T-helper 1 cell treated with Interleukin-12 subunit alpha and Interleukin-12 subunit beta and Interleukin-4 antibody, amounts not matched to agents 30 ng/mL and 1 ng/mL, for 36 hours (primary cell): ENCODE results near the gene MTIF3. TPM values are rescaled to one million over a fixed set of nuclear protein-coding genes. Genes with fewer than 3 reads are reported as not detected.

Experiments used
- intact Hi-C: fragments of 100-400 bp; cut with micrococcal nuclease; formaldehyde crosslinking; loops from one replicate; pipeline ENCODE4 v1.15.1; 2024
- total RNA-seq: library from RNA; stranded (reverse); gene quantifications from 2 replicates; pipeline ENCODE4 v1.2.3, GENCODE V29; 2022

The MTIF3 gene
- total RNA-seq, 1 donor from 2014 or later = 47.6 TPM

DNA sequence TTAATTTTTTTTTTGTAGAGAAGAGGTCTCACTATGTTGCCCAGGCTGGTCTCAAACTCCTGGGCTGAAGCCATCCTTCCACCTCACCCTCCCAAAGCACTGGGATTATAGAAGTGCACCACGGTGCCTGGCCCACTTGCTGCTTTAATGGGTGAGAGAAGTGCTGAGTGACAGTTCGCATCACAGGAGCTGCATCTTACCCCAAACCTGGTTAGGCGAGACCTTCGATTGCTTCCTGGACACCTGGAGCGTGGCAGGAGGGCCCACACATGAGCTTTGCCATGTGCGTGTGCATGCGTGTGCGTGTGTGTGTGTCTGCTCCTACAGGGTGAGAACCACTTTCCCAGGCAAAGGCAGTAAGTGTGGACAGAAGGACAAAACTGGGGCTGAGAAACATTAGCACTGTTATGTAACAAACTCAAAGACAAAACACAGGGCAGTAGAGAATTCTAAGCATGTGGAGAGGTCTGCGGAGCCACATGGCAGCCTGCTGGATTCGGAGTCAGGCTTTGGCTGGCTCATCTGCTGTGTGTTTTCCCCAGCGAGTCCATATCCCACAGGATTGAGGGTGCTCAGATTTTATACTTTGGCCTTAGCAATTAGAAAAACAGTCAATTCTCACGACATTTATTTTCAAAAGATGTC is 11.7 kb upstream of the MTIF3 start:
- intact Hi-C loops = no loop called here

DNA sequence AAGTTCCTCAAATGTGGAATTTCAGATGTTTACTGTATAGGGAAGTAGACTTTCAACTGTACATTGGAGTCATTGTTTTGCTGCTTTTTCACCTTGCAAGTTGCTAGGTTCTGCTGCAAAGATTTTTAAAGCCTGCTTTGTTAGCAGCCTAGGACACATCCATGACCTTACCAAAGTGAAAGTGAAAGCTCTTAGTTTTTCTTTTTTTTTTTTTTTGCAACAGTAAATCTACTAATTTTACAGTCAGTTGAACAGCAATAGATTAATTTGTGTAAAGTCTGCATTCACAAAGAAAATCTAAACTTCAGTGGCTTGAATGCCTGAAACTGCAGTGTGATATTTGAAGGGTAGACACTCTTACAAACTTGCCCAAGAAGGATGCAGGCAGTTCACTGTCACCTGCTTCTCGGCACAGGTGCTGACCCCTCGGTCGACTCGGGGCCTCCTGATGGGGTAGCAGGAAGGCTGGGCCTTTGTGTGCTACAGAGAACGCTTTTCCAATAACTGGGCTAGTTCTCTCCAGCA is 5.0 kb upstream of the MTIF3 start:
- intact Hi-C loops = loop anchor here (1.0 kb wide), 3 partner anchors 8 to 165 kb away; partner anchors contain the start of gene LNX2

DNA sequence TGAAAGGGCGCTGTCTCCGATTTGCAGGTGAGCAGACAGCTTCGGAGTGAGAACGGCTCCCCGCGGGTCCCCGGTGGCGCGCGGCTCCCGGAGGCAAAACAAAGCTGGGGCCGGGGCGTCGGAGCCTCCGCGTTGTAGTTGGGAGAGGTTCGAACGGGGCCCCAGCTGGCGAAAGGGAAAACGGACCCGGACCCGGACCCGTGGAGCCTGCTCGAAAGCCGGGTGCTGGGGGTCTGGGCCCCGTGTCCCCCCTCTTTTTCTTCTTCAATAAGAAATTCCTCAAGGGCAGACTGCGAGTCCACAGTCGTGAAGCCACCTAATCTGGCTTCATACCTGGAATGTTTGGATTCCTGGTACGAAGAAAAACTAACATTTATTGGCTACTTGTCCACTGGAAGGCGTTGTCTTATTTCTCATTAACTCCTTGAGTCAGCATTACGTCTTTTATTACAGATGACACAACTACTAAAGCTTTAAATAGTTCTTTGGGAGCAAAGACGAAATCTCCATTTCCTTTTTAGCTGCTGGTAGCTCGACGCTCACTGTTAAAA is 632 bp upstream of the MTIF3 start:
- intact Hi-C loops = loop anchor here (1.0 to 2.0 kb wide), 13 partner anchors 25 to 1230 kb away; partner anchors contain the start of genes LNX2, POMP and RPL21

- intact Hi-C loops = loop anchor here (5.0 kb wide), 1 partner anchor 177 kb away; the partner anchor contains the start of gene RASL11A
These were observed 1.2 kb downstream of the MTIF3 start for GRCh38 chr13:27449081-27449603.

GRCh38 chr13:27448308-27448707 is 2.1 kb downstream of the MTIF3 start:
- intact Hi-C loops = loop anchor here (5.0 kb wide), 1 partner anchor 176 kb away; the partner anchor contains the start of gene RASL11A

DNA sequence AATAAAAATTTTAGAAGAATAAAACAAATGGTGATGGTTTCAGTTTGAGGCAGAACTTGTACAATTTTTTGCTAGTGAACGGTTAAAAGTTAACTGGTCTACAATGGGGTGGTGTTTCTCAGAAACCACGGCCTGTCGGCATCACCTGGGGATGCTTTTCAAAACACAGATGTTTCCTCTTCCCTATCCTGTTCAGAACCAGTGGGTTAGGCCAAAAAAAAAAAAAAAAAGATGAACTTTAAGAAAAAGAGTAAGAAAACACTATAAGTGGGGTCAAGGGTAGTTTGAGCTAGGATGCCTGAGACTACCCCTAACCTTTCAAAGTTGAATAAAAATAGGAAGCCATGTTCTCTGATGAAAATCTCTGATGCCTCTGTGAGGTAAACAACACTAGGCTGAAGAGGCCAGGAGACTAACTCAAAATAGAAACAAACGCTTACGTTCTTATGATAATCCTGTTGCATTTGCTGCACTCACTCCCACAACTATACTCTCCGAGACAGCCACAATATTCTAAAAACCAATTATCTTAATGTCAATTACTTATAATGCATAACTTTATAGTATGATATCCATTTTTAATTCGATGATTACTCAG is 3.3 kb downstream of the MTIF3 start:
- intact Hi-C loops = loop anchor here (1.0 to 5.0 kb wide), 2 partner anchors 8 to 175 kb away; partner anchors contain the start of gene RASL11A

GRCh38 chr13:27442797-27443196 is 7.6 kb downstream of the MTIF3 start:
- intact Hi-C loops = no loop called here

DNA sequence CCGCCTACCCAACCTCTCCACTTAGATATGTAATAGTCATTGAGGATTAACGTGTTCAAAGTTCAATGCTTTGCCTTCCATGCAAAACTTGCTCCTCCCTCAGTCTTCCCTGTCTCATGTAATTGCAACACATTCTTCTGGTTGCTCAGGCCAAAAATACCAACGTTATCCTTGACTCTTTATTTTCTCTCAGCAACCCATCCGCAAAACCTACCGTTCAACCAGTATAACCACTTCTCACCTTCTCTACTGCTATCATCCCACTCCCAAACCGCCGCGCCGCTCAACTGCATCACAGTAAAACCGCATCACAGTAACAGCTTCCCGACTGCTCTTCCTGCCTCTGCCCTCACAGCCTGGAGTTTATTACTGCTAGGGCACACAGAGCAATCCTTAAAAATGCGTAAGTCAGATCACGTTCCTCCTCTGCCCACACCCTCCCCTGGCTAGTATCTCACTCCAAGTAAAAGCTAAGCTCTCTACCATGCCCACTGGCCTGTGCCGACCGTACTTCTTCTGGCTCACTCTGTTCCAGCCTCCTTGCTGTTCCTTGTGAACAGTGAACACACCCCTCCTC is 8.2 kb downstream of the MTIF3 start:
- intact Hi-C loops = no loop called here

DNA sequence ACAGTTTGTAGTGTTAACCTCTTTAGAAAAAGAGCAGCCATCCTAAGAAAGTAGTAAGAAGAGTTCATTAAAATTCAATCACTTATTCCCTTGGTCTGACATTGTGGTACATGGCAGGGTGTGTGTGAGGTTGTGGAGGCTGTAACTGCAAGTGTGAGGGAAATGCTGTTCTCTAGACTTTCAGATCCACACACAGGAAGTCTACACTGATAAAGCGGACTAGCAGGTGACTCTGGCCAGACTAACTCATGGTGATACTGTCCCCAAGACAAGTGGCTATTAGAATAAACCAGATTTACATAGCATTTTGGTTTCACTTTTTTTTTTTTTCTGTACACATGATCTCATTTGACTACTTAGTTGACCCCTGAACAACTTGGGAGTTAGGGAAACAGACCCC is 10.0 kb downstream of the MTIF3 start:
- intact Hi-C loops = no loop called here

GRCh38 chr13:27437126-27437525 is 13.2 kb downstream of the MTIF3 start:
- intact Hi-C loops = no loop called here

GRCh38 chr13:27432611-27433210 is 17.7 kb downstream of the MTIF3 start:
- intact Hi-C loops = no loop called here

- intact Hi-C loops = no loop called here
These were observed 18.2 kb downstream of the MTIF3 start for GRCh38 chr13:27432180-27432579.

- intact Hi-C loops = loop anchor here (10.0 kb wide), 1 partner anchor 1173 kb away; the partner anchor contains the start of gene CDK8
These were observed 22.2 kb downstream of the MTIF3 start for GRCh38 chr13:27428160-27428559.

DNA sequence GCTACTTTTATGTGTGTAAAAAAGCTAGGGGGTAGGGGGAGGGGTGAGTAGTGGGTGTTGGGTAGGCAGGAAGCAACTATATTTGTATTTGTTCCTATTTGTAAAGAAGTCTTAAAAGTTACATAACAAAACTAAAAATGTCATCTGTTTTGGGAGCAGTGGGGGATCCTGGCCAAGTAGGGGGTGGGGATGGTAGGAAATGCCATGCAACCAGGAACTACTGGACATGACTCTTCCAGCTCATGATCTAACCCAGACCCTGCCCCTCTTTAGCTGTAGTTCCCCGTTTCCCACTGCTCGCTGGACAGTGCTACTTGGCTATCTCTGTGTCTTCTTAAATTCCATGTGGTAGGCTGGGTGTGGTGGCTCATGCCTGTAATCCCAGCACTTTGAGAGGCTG is 22.7 kb downstream of the MTIF3 start:
- intact Hi-C loops = loop anchor here (1.0 to 10.0 kb wide), 6 partner anchors 47 to 1231 kb away; partner anchors contain the start of genes CDK8 and POMP

DNA sequence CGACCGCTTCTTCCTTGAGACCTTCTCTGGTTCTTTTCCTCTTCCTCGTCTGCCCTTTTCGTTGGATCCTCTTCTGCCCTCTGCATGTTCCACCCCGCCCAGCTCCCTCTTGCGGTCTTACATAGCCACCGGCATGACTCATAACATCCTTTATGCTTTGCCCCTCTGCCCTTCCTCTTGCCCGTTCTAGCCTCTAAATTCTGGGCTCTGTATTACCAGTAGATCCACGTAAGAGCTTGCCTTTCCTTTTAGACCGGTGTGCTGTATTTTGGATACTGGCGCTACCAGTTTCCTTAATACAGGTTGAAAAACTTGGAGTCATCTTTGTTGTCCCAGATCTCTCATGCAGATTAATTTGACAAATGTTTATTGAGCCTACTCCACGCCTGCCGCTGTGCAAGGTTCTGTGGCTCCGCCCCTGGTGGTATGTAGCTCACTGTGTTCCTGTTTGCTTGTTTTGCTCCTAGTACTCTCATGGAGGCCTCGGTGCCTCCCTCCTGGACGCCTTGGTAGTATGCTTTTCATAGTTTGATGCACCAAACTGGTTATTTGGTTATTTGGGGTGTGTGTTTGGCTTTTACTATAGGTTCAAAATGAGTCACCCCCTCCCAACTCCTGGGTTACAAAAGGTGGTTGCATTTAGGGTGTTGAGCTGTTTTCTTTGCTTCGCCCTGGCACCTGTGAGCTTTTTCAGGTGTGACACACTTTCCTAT is 24.3 kb downstream of the MTIF3 start:
- intact Hi-C loops = loop anchor here (1.0 to 10.0 kb wide), 12 partner anchors 20 to 1233 kb away; partner anchors contain the start of genes CDK8, LNX2, MTIF3 and PAN3

DNA sequence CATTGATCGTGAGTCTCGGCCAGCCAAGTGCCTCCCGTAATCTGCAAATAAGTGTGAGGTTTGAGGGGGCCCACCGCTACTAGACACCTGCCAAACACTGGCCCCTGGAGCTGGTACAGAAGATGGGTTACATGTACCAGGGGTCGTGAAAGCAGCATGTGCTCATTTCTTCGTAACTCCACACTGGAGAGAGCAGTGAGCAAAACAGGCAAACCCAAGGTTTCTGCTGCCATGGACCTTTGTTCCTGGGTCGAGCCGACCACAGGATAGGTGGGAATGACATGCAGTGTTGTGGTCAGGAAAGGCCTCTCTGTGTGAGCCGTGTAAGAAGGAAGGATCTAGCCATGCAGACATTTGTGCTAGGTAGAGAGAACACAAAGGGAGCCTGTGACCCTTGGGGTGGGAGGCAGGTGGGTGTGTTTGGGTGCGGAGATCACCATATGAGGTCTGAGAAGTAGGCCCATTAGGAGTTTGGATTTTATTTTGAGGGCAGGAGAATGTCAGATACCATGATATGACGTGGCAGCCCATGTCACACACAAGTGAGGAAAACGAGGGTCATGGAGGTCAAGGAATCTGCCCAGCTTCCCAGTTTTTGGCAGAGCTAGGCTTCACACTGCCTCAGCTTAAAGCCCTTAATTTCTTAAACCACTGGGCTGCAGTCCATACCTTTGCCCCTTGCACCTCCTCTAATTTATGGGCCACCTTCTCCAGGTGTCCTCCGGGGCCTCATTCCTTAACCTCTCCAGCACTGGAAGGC is 25.0 kb downstream of the MTIF3 start:
- intact Hi-C loops = loop anchor here (10.0 kb wide), 1 partner anchor 1171 kb away; the partner anchor contains the start of gene CDK8

DNA sequence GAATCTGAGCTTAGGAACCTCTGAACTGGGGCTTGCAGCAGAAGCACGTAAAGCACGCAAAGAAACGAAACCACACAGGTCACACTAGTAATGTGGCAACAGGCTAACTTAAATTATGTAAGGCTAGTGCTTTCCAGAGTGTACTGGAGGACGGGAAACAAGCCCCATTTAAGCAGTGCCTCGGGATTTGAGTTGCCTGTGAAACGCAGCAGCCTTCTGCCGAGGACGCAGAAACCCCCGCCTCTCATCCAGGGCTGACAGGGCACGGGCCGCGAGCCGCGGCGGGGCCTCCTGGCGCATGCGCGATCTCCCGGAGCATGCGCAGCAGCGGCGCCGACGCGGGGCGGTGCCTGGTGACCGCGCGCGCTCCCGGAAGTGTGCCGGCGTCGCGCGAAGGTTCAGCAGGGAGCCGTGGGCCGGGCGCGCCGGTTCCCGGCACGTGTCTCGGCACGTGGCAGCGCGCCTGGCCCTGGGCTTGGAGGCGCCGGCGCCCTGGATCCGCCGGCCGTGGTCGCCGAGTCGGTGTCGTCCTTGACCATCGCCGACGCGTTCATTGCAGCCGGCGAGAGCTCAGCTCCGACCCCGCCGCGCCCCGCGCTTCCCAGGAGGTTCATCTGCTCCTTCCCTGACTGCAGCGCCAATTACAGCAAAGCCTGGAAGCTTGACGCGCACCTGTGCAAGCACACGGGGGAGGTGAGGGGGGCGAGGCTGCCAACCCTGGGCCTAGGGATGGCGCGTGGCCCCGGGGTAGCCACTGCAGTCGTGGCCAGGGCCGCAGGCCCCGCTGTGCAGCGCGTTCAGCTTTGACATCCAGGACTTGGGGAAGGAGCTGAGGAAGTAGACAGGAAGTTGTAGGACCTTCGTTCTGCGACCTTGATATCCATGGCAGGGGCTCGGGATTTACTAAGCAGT is 25.9 kb downstream of the MTIF3 start, which contains the start of gene GTF3A:
Gene GTF3A, plus strand, starts transcription at position 374 of the 912 bp plus-strand sequence.
- intact Hi-C loops = loop anchor here (10.0 kb wide), 1 partner anchor 1170 kb away; the partner anchor contains the start of gene CDK8

DNA sequence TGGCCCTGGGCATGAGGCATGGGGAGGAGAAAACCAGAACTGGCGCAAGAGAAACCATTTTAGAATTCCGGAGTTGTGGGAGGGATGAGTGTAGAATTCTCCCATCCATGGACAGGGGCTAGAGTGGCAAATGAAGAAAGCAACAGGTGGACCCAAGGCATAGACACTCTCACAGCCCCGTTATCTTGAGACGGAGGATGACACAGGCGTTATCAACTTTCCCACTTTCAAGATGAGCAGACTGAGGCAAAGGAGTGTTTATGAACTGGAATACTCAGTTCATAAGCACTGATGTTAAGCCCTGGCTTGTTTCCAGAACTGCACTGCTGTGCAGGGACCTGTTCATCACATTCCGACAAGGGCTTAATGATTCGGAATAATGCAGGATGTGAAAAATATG is 27.0 kb downstream of the MTIF3 start:
- intact Hi-C loops = loop anchor here (10.0 kb wide), 1 partner anchor 1169 kb away; the partner anchor contains the start of gene CDK8
